T-helper 1 cell treated with Interleukin-12 subunit alpha and Interleukin-12 subunit beta and Interleukin-4 antibody, amounts not matched to agents 30 ng/mL and 1 ng/mL, for 36 hours (primary cell): Measurements from ENCODE around the gene CACNA1E. TPM values are rescaled to one million over a fixed set of nuclear protein-coding genes. Genes with fewer than 3 reads are reported as not detected.
"Not testable (repeated sequence)": the region's sequence is repeated elsewhere in the genome, so short reads cannot be mapped to it uniquely, and the experiment has no call there.

Experiments used
- intact Hi-C: fragments of 100-400 bp; cut with micrococcal nuclease; formaldehyde crosslinking; loops from one replicate; pipeline ENCODE4 v1.15.1; 2024
- total RNA-seq: library from RNA; stranded (reverse); gene quantifications from 2 replicates; pipeline ENCODE4 v1.2.3, GENCODE V29; 2022

The CACNA1E gene
- total RNA-seq, 1 donor from 2014 or later, result 0.05 TPM

- intact Hi-C loops, result no loop called here
Measured at GRCh38 chr1:181801617-181802016, 318.3 kb downstream of the CACNA1E start.

GRCh38 chr1:181802466-181802865, 319.1 kb downstream of the CACNA1E start:
- intact Hi-C loops, result no loop called here

- intact Hi-C loops, result no loop called here
Measured at GRCh38 chr1:181803421-181803820, 320.1 kb downstream of the CACNA1E start.

- intact Hi-C loops, result no loop called here
Measured at GRCh38 chr1:181804989-181805388, 321.7 kb downstream of the CACNA1E start.

GRCh38 chr1:181806746-181807145, 323.4 kb downstream of the CACNA1E start:
- intact Hi-C loops, result no loop called here

- intact Hi-C loops, result no loop called here
Measured at GRCh38 chr1:181807251-181807650, 323.9 kb downstream of the CACNA1E start.

- intact Hi-C loops, result no loop called here
Measured at GRCh38 chr1:181809991-181810545, 326.8 kb downstream of the CACNA1E start.

- intact Hi-C loops, result no loop called here
Measured at GRCh38 chr1:181812208-181812607, 328.9 kb downstream of the CACNA1E start.

GRCh38 chr1:181813266-181813665, 329.9 kb downstream of the CACNA1E start:
- intact Hi-C loops, result no loop called here

- intact Hi-C loops, result no loop called here
Measured at GRCh38 chr1:181816608-181817007, 333.3 kb downstream of the CACNA1E start.

GRCh38 chr1:181817091-181817490, 333.8 kb downstream of the CACNA1E start:
- intact Hi-C loops, result no loop called here

GRCh38 chr1:181818459-181818858, 335.1 kb downstream of the CACNA1E start:
- intact Hi-C loops, result no loop called here

GRCh38 chr1:181818943-181819342, 335.6 kb downstream of the CACNA1E start:
- intact Hi-C loops, result no loop called here

- intact Hi-C loops, result no loop called here
Measured at GRCh38 chr1:181821701-181822100, 338.4 kb downstream of the CACNA1E start.

GRCh38 chr1:181832173-181832880, 349.0 kb downstream of the CACNA1E start:
- intact Hi-C loops, result not testable (repeated sequence)

GRCh38 chr1:181846001-181846645, 362.8 kb downstream of the CACNA1E start:
- intact Hi-C loops, result no loop called here

- intact Hi-C loops, result no loop called here
Measured at GRCh38 chr1:181846681-181847080, 363.4 kb downstream of the CACNA1E start.

- intact Hi-C loops, result no loop called here
Measured at GRCh38 chr1:181849071-181849470, 365.8 kb downstream of the CACNA1E start.

GRCh38 chr1:181854212-181854611, 370.9 kb downstream of the CACNA1E start:
- intact Hi-C loops, result not testable (repeated sequence)

- intact Hi-C loops, result no loop called here
Measured at GRCh38 chr1:181855380-181855779, 372.1 kb downstream of the CACNA1E start.
